GM23338 (cell line): ENCODE data around the gene PNMA8B. TPM values are rescaled to one million over a fixed set of nuclear protein-coding genes. Genes with fewer than 3 reads are reported as not detected.
"Not testable (repeated sequence)": the region's sequence is repeated elsewhere in the genome, so short reads cannot be mapped to it uniquely, and the experiment has no call there.

Source experiments
- ATAC-seq: fragments of 200-7000 bp; cut with Tn5 transposase; 3 replicates; pipeline ENCODE4 v1.9.1; 2020
- DNase-seq: peaks from one replicate; pipeline ENCODE4 v3.0.0-alpha.2; 2015; ENCODE audit warnings: low spot score
- H2AFZ ChIP-seq: fragments of 200-600 bp; sonication (generic); 2 replicates; pipeline ENCODE4 v1.8.0; 2016; ENCODE audit warnings: antibody characterized with exemption, mild to moderate bottlenecking, moderate library complexity
- H3F3A ChIP-seq: fragments of 200-600 bp; sonication (generic); replicated peaks from 2 replicates; pipeline ENCODE4 v1.8.0; 2017; ENCODE audit warnings: antibody characterized with exemption, mixed run types, low read depth
- H3K27ac ChIP-seq: fragments of 200-600 bp; sonication (generic); 2 replicates; pipeline ENCODE4 v1.6.1; 2016; ENCODE audit warnings: low read depth
- H3K27me3 ChIP-seq: fragments of 200-600 bp; sonication (generic); 2 replicates; pipeline ENCODE4 v1.8.0; 2016; ENCODE audit warnings: mild to moderate bottlenecking, mixed run types, moderate library complexity; ENCODE audit not compliant: insufficient read depth
- H3K36me3 ChIP-seq: fragments of 200-600 bp; sonication (generic); 2 replicates; pipeline ENCODE4 v1.8.0; 2016; ENCODE audit warnings: mild to moderate bottlenecking; ENCODE audit not compliant: insufficient read depth
- H3K4me1 ChIP-seq: fragments of 200-600 bp; sonication (generic); 2 replicates; pipeline ENCODE4 v1.8.0; 2016; ENCODE audit warnings: mild to moderate bottlenecking, moderate library complexity; ENCODE audit not compliant: insufficient read depth
- H3K4me2 ChIP-seq: fragments of 200-600 bp; sonication (generic); 2 replicates; pipeline ENCODE4 v1.7.1; 2017; ENCODE audit warnings: mixed run types
- H3K4me3 ChIP-seq: fragments of 200-600 bp; sonication (generic); 2 replicates; pipeline ENCODE4 v1.6.1; 2016; ENCODE audit warnings: mixed run types
- H3K79me2 ChIP-seq: fragments of 200-600 bp; sonication (generic); replicated peaks from 2 replicates; pipeline ENCODE4 v1.8.0; 2017; ENCODE audit warnings: mild to moderate bottlenecking; ENCODE audit not compliant: insufficient read depth
- H3K9me2 ChIP-seq: fragments of 200-600 bp; sonication (generic); 2 replicates; pipeline ENCODE4 v1.8.0; 2017; ENCODE audit not compliant: insufficient read depth
- H4K20me1 ChIP-seq: fragments of 200-600 bp; sonication (generic); replicated peaks from 2 replicates; pipeline ENCODE4 v1.8.0; 2017; ENCODE audit warnings: mild to moderate bottlenecking; ENCODE audit not compliant: insufficient read depth
- H3K27ac Mint-ChIP-seq: 2 replicates; pipeline ENCODE4 v1.8.0; 2020; ENCODE audit warnings: inconsistent platforms, mild to moderate bottlenecking, moderate library complexity, mixed read lengths
- H3K27me3 Mint-ChIP-seq: 3 replicates; pipeline ENCODE4 v1.8.0; 2022; ENCODE audit warnings: low read depth, mild to moderate bottlenecking, moderate library complexity, mixed read lengths, inconsistent platforms; ENCODE audit not compliant: insufficient read depth, poor library complexity
- H3K36me3 Mint-ChIP-seq: 3 replicates; pipeline ENCODE4 v1.8.0; 2021; ENCODE audit warnings: low read depth, mild to moderate bottlenecking, inconsistent platforms, moderate library complexity, mixed read lengths
- H3K4me1 Mint-ChIP-seq: 3 replicates; pipeline ENCODE4 v1.8.0; 2020; ENCODE audit warnings: mild to moderate bottlenecking, inconsistent platforms, mixed read lengths
- H3K4me3 Mint-ChIP-seq: 3 replicates; pipeline ENCODE4 v1.8.0; 2021; ENCODE audit warnings: moderate library complexity, mild to moderate bottlenecking, inconsistent platforms, mixed read lengths
- H3K9me3 Mint-ChIP-seq: 3 replicates; pipeline ENCODE4 v1.8.0; 2020; ENCODE audit warnings: moderate library complexity, mild to moderate bottlenecking, inconsistent platforms, mixed read lengths
- CTCF ChIP-seq, 2 experiments: fragments of 200-600 bp in 1 of 2; sonication (generic) in 1 of 2; conservative IDR thresholded peaks; 2 replicates each; pipeline versions ENCODE4 v1.5.1 to v1.6.1; 2016 to 2017; ENCODE audit warnings: antibody characterized with exemption in 2 of 2, low read depth in 2 of 2, mild to moderate bottlenecking in 2 of 2, moderate library complexity in 1 of 2
- EZH2 ChIP-seq: fragments of 200-600 bp; sonication (generic); IDR thresholded peaks from one replicate; pipeline ENCODE4 v1.8.0; 2017; ENCODE audit warnings: antibody characterized with exemption, mild to moderate bottlenecking, low read depth; ENCODE audit not compliant: unreplicated experiment
- EZH2phosphoT487 ChIP-seq: fragments of 200-600 bp; sonication (generic); IDR thresholded peaks from one replicate; pipeline ENCODE4 v1.8.1; 2018; ENCODE audit warnings: antibody characterized with exemption; ENCODE audit not compliant: unreplicated experiment
- JUNB ChIP-seq: IDR thresholded peaks from one replicate; pipeline ENCODE4 v1.6.1; 2016; ENCODE audit warnings: antibody characterized with exemption; ENCODE audit not compliant: unreplicated experiment
- STAT1 ChIP-seq: IDR thresholded peaks from one replicate; pipeline ENCODE4 v1.6.1; 2016; ENCODE audit warnings: antibody characterized with exemption; ENCODE audit not compliant: unreplicated experiment
- ZNF331 ChIP-seq: fragments of 250-450 bp; sonication (Bioruptor Pico); IDR thresholded peaks from 2 replicates; pipeline ENCODE4 v1.5.0; 2020; ENCODE audit warnings: low read depth, mild to moderate bottlenecking, moderate library complexity
- polyA plus RNA-seq: library from polyadenylated mRNA; unstranded; fragments of >200 nt; fragmentation: Nextera tagmentation; extraction: Ambion mirVana; gene quantifications from 2 replicates; pipeline ENCODE4 v1.2.1, GENCODE V29; 2016
- total RNA-seq: library from RNA; depleted of rRNA; stranded (reverse); fragments of >200 nt; shearing (Covaris generic); gene quantifications from 2 replicates; pipeline ENCODE4 v1.2.3, GENCODE V29; 2014
- TF ChIP-seq, protein P1 (sequence below): IDR thresholded peaks from 2 replicates; pipeline ENCODE4 v1.6.1; 2016; ENCODE audit warnings: antibody characterized with exemption
- TF ChIP-seq, protein P2 (sequence below): fragments of 250-450 bp; sonication (Bioruptor Pico); IDR thresholded peaks from 2 replicates; pipeline ENCODE4 v1.5.0; 2020; ENCODE audit warnings: mild to moderate bottlenecking, moderate library complexity

The PNMA8B gene
- total and polyA plus RNA-seq, 2 experiments from 2014 or later: 0.44 to 1.7 TPM

- Mint-ChIP-seq H3K36me3 (no peaks in the 10 kb centered on the region), H3K27ac (no peak overlapping the region), H3K27me3 (peaks cover 31% of the 10 kb centered on the region), H3K9me3 (no peaks in the 10 kb centered on the region), H3K4me3 (no peak overlapping the region), H3K4me1 (peaks cover 6% of the 10 kb centered on the region; the same call in 2 of the 3 replicates)
- Histone ChIP-seq H3K36me3 (no peaks in the 10 kb centered on the region), H3K9me2 (no peaks in the 10 kb centered on the region), H3K4me2 (no peak overlapping the region), H3K79me2 (no peaks in the 10 kb centered on the region), H4K20me1 (no peaks in the 10 kb centered on the region), H2AFZ (no peak overlapping the region), H3K27me3 (peaks cover 29% of the 10 kb centered on the region), H3K4me3 (no peak overlapping the region), H3F3A (no peaks in the 10 kb centered on the region), H3K4me1 (peaks cover 20% of the 10 kb centered on the region), H3K27ac (no peak overlapping the region)
- TF ChIP-seq, protein P1, sequence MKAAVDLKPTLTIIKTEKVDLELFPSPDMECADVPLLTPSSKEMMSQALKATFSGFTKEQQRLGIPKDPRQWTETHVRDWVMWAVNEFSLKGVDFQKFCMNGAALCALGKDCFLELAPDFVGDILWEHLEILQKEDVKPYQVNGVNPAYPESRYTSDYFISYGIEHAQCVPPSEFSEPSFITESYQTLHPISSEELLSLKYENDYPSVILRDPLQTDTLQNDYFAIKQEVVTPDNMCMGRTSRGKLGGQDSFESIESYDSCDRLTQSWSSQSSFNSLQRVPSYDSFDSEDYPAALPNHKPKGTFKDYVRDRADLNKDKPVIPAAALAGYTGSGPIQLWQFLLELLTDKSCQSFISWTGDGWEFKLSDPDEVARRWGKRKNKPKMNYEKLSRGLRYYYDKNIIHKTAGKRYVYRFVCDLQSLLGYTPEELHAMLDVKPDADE: no peak
- TF ChIP-seq EZH2phosphoT487: no peak
- TF ChIP-seq CTCF (conservative IDR thresholded peaks at IDR 0.05; ENCODE audit: low read depth in 2 of 2): no peak
- TF ChIP-seq, protein P2, sequence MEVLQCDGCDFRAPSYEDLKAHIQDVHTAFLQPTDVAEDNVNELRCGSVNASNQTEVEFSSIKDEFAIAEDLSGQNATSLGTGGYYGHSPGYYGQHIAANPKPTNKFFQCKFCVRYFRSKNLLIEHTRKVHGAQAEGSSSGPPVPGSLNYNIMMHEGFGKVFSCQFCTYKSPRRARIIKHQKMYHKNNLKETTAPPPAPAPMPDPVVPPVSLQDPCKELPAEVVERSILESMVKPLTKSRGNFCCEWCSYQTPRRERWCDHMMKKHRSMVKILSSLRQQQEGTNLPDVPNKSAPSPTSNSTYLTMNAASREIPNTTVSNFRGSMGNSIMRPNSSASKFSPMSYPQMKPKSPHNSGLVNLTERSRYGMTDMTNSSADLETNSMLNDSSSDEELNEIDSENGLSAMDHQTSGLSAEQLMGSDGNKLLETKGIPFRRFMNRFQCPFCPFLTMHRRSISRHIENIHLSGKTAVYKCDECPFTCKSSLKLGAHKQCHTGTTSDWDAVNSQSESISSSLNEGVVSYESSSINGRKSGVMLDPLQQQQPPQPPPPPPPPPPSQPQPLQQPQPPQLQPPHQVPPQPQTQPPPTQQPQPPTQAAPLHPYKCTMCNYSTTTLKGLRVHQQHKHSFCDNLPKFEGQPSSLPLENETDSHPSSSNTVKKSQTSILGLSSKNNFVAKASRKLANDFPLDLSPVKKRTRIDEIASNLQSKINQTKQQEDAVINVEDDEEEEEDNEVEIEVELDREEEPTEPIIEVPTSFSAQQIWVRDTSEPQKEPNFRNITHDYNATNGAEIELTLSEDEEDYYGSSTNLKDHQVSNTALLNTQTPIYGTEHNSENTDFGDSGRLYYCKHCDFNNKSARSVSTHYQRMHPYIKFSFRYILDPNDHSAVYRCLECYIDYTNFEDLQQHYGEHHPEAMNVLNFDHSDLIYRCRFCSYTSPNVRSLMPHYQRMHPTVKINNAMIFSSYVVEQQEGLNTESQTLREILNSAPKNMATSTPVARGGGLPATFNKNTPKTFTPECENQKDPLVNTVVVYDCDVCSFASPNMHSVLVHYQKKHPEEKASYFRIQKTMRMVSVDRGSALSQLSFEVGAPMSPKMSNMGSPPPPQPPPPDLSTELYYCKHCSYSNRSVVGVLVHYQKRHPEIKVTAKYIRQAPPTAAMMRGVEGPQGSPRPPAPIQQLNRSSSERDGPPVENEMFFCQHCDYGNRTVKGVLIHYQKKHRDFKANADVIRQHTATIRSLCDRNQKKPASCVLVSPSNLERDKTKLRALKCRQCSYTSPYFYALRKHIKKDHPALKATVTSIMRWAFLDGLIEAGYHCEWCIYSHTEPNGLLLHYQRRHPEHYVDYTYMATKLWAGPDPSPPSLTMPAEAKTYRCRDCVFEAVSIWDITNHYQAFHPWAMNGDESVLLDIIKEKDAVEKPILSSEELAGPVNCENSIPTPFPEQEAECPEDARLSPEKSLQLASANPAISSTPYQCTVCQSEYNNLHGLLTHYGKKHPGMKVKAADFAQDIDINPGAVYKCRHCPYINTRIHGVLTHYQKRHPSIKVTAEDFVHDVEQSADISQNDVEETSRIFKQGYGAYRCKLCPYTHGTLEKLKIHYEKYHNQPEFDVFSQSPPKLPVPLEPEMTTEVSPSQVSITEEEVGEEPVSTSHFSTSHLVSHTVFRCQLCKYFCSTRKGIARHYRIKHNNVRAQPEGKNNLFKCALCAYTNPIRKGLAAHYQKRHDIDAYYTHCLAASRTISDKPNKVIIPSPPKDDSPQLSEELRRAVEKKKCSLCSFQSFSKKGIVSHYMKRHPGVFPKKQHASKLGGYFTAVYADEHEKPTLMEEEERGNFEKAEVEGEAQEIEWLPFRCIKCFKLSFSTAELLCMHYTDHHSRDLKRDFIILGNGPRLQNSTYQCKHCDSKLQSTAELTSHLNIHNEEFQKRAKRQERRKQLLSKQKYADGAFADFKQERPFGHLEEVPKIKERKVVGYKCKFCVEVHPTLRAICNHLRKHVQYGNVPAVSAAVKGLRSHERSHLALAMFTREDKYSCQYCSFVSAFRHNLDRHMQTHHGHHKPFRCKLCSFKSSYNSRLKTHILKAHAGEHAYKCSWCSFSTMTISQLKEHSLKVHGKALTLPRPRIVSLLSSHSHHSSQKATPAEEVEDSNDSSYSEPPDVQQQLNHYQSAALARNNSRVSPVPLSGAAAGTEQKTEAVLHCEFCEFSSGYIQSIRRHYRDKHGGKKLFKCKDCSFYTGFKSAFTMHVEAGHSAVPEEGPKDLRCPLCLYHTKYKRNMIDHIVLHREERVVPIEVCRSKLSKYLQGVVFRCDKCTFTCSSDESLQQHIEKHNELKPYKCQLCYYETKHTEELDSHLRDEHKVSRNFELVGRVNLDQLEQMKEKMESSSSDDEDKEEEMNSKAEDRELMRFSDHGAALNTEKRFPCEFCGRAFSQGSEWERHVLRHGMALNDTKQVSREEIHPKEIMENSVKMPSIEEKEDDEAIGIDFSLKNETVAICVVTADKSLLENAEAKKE (CRISPR knock-in tag): no peak
- TF ChIP-seq ZNF331 (CRISPR knock-in tag): no peak
- no peak for TF ChIP-seq JUNB
- TF ChIP-seq EZH2: no peak
- TF ChIP-seq STAT1: no peak
- no peak for ATAC-seq
- DNase-seq: no peak
Observed at GRCh38 chr19:46497773-46498172, 2.1 kb upstream of the PNMA8B start.

DNA sequence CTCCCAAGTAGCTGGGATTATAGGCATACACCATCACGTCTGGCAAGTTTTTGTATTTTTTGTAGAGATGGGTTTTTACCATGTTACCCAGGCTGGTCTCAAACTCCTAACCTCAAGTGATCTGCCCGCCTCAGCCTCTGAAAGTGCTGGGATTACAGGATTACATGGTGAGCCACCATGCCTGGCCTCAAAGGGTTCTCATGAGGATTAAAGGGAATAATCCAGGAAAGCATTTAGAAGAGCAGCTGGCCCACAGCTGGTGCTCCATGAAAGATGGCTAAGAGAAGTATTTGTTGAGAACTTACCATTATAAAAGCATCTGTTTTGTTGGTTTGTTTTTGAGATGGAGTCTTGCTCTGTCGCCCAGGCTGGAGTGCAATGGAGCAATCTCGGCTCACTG is 1.2 kb upstream of the PNMA8B start:
- not testable (repeated sequence) for H3K79me2 ChIP-seq, H3F3A ChIP-seq, H2AFZ ChIP-seq, H3K36me3 Mint-ChIP-seq, H3K4me2 ChIP-seq, H3K4me1 Mint-ChIP-seq, H3K9me3 Mint-ChIP-seq, H3K4me3 Mint-ChIP-seq, H3K36me3 ChIP-seq, ATAC-seq, H3K27ac ChIP-seq, H3K4me3 ChIP-seq, H4K20me1 ChIP-seq, DNase-seq, H3K27ac Mint-ChIP-seq, H3K9me2 ChIP-seq
- H3K27me3 Mint-ChIP-seq: peaks cover 37% of the 10 kb centered on the region
- Histone ChIP-seq H3K4me1 (peaks cover 25% of the 10 kb centered on the region), H3K27me3 (peaks cover 38% of the 10 kb centered on the region)
